HG03575 (cell line): ENCODE data around the gene RIPK1.
"Not testable (repeated sequence)": the region's sequence is repeated elsewhere in the genome, so short reads cannot be mapped to it uniquely, and the experiment has no call there.

Experiments used
- ATAC-seq: cut with Tn5 transposase; IDR thresholded peaks from one replicate; pipeline ENCODE4 v1.9.1; 2021; ENCODE audit not compliant: unreplicated experiment, insufficient number of reproducible peaks, low FRiP score; ENCODE audit errors: extremely low read depth

RIPK1 gene

DNA sequence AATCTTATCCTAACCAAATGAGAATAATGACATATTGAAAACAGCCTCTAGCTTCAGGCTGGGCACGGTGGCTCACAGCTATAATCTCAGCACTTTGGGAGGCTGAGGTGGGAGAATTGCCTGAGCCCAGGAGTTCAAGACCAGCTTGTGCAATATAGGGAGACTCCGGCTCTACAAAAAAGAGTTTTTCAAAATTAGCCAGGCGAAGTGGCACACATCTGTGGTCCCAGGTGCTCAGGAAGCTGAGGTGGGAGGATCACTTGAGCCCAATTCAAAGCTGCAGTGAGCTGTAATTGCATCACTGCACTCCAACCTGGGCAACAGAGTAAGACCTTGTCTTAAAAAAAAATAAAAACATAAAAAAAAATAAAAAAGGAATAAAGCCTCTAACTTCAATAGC lies 84.4 kb downstream of the RIPK1 start:
- ATAC-seq, result no peak

- ATAC-seq, result not testable (repeated sequence)
These were observed 87.1 kb downstream of the RIPK1 start for GRCh38 chr6:3155416-3155815.

DNA sequence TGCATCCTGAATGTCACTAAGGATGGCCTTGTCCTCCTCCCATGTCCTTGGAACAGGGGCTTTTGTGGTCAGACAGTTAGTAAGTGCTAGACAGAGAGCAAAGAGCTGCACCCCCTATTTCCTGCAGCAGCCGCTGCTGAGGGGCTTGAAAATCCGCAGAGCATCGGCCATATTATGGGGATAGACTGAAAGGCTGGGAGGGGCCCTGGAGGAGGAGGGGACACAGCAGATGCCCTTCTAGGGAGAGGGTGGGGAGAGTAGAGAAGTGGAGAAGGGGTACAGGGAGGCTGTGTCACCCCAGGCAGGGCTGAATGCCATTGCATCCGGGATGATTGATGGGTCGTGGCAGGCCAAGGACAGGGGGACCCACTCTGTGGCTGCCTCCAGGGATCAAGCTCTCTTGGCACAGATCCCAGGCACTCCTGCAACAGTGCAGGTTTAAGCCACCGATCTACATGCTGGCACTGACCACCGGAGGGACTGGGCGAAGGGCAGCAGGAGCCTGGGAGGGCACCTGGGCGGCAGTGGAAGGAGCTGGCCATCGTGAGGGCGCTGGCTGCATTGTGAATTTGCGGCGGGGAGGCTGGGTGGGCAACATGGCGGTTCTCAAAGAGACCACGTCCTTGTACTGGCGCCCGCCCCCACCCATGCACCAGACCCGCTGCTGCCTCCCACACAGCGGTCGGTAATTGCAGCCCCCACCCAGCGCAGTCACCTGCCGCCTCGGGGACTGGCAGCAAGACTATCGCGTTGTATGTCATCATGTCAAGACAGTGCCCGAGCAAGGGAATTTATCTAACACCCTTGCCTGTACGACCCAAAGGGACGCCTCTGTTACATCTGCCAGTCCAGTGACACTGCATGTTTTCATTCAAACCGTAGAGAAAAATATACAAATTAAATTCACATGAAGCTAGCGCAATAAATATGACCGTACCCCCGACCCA lies 88.2 kb downstream of the RIPK1 start:
- not testable (repeated sequence) for ATAC-seq

DNA sequence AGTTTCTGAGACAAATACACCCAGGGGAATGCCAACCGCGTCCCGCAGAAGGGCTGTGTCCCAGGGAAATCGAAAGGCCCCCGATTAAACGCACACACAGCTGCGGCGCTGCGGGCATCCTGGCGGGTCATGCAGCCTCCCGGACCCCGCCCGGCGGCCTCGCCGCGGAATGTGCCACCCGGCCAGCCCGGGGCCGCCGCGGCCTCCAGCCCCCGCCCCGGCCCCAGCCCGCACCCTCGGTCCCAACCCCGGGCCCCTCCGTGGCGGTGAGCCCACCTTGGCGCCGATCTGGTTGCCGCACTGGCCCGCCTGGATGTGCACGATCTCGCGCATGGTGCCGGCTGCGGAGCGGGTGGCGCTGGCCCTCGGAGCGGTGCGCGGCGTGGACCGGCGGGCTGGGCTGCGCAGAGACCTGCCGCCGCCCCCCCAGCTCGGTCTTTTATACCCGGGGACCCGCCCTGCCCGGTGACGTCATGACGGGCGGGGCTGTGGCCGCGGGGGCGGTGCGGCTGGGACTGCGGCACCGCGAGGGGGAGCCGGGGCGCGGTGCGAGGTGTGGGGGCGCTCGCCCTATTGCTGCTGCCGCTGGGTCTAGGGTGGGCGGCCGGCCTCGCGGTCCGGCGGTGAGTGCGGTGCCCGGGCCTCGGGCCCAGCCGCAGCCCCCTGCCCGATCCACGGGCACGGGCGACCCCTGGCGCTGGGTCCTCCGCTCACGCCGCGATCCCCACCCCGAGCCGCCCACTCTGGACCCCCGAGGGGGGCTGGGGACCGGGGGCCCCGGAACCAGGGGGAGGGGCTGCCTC lies 89.0 kb downstream of the RIPK1 start, which contains the start of gene TUBB2A:
TSS of gene TUBB2A (minus strand) at position 414 of the 803 bp plus-strand sequence. CDS start at position 333, 81 bp downstream.
- no peak for ATAC-seq

GRCh38 chr6:3159805-3160781 lies 91.8 kb downstream of the RIPK1 start:
- ATAC-seq, result no peak

GRCh38 chr6:3162067-3162497 lies 93.8 kb downstream of the RIPK1 start:
- no peak for ATAC-seq

- ATAC-seq, result no peak
These were observed 94.4 kb downstream of the RIPK1 start for GRCh38 chr6:3162565-3163247.

DNA sequence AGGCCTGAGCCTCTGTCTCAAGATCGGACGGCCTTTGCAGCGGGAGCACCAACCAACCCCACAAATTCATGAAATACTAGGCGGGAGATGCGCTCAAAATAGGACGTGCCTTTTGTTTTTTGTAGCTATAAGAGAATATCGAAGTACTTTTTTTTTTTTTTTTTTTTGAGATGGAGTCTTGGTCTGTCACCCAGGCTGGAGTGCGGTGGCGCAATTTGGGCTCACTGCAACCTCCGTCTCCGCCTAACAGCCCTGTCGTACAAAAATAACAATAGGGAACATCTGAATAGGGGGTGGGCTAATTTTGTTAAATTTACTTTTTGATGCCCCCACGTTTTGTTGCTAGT lies 94.9 kb downstream of the RIPK1 start:
- ATAC-seq, result no peak

DNA sequence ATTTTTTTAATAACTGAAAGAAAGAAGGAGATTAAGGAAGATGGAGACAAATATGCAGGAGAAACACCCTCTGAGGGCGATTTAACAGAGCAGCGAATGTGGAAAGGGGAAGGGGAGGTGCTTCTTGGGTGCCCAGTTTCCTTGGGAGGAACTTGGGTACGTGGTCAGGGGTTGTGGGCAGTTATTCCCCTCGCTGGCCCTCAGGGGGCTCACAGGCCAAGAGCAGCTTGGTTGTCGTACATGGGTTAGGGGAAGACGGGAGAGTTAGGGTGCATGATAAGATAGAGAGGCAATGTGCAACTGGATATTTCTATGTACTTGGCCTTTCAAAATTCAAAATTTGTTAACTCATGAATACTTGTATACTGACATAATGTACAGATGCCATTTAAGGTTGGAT lies 96.1 kb downstream of the RIPK1 start:
- ATAC-seq, result no peak
